SJSA1 (cell line): ENCODE measurements around the gene ARHGAP42. TPM values are rescaled to one million over a fixed set of nuclear protein-coding genes. Genes with fewer than 3 reads are reported as not detected.

Source experiments
- DNase-seq, 2 experiments: peaks; one replicate each; pipeline ENCODE4 v3.0.0-alpha.2; 2015 to 2020; ENCODE audit warnings: low spot score in 2 of 2, low read depth in 1 of 2
- H3K27ac ChIP-seq: fragments of 250-450 bp; sonication (Bioruptor Pico); 2 replicates; pipeline ENCODE4 v1.5.1; 2020; ENCODE audit warnings: mild to moderate bottlenecking, moderate library complexity
- H3K27me3 ChIP-seq: fragments of 250-450 bp; sonication (Bioruptor Pico); replicated peaks from 2 replicates; pipeline ENCODE4 v1.5.1; 2020; ENCODE audit warnings: mild to moderate bottlenecking, moderate library complexity
- H3K36me3 ChIP-seq: fragments of 250-450 bp; sonication (Bioruptor Pico); 2 replicates; pipeline ENCODE4 v1.5.1; 2020; ENCODE audit warnings: mild to moderate bottlenecking
- H3K4me1 ChIP-seq: fragments of 250-450 bp; sonication (Bioruptor Pico); replicated peaks from 2 replicates; pipeline ENCODE4 v1.6.1; 2021; ENCODE audit warnings: mild to moderate bottlenecking
- H3K4me3 ChIP-seq: fragments of 250-450 bp; sonication (Bioruptor Pico); 2 replicates; pipeline ENCODE4 v1.5.1; 2020; ENCODE audit warnings: mild to moderate bottlenecking
- H3K9me3 ChIP-seq: fragments of 250-450 bp; sonication (Bioruptor Pico); replicated peaks from 2 replicates; pipeline ENCODE4 v1.5.1; 2020; ENCODE audit warnings: mild to moderate bottlenecking
- total RNA-seq: library from RNA; depleted of rRNA; stranded (reverse); fragments of >200 nt; shearing (Covaris generic); gene quantifications from 2 replicates; pipeline ENCODE4 v1.2.3, GENCODE V29; 2014

The ARHGAP42 gene
- total RNA-seq, 1 experiment from 2014 or later: 17.2 TPM

- H3K9me3 ChIP-seq: no peaks in the 10 kb centered on the region
- no peak overlapping the region for H3K4me3 ChIP-seq
- no peaks in the 10 kb centered on the region; the same call in 1 of the 2 replicates for H3K36me3 ChIP-seq
- no peak for DNase-seq
- no peaks in the 10 kb centered on the region for H3K27me3 ChIP-seq
- H3K27ac ChIP-seq: no peak overlapping the region
- no peaks in the 10 kb centered on the region for H3K4me1 ChIP-seq
Measured at GRCh38 chr11:100978442-100978841, 291.4 kb downstream of the ARHGAP42 start.

- H3K27ac ChIP-seq: no peak overlapping the region
- H3K9me3 ChIP-seq: no peaks in the 10 kb centered on the region
- no peak overlapping the region for H3K4me3 ChIP-seq
- DNase-seq: no peak
- no peaks in the 10 kb centered on the region; the same call in 1 of the 2 replicates for H3K36me3 ChIP-seq
- no peaks in the 10 kb centered on the region for H3K27me3 ChIP-seq
- H3K4me1 ChIP-seq: no peaks in the 10 kb centered on the region
Measured at GRCh38 chr11:100978939-100979338, 291.9 kb downstream of the ARHGAP42 start.

GRCh38 chr11:100980156-100980555 lies 293.1 kb downstream of the ARHGAP42 start:
- Histone ChIP-seq H3K9me3 (no peaks in the 10 kb centered on the region), H3K27ac (no peak overlapping the region), H3K4me1 (no peaks in the 10 kb centered on the region), H3K4me3 (no peak overlapping the region), H3K27me3 (no peaks in the 10 kb centered on the region), H3K36me3 (no peaks in the 10 kb centered on the region; the same call in 1 of the 2 replicates)
- DNase-seq: no peak

GRCh38 chr11:100981196-100981824 lies 294.2 kb downstream of the ARHGAP42 start:
- H3K9me3 ChIP-seq: no peaks in the 10 kb centered on the region
- no peaks in the 10 kb centered on the region for H3K4me1 ChIP-seq
- no peak overlapping the region for H3K4me3 ChIP-seq
- no peaks in the 10 kb centered on the region for H3K27me3 ChIP-seq
- H3K27ac ChIP-seq: no peak overlapping the region
- H3K36me3 ChIP-seq: no peaks in the 10 kb centered on the region
- DNase-seq: no peak

GRCh38 chr11:100984668-100985067 lies 297.6 kb downstream of the ARHGAP42 start:
- Histone ChIP-seq H3K4me3 (no peak overlapping the region), H3K27ac (no peak overlapping the region), H3K36me3 (no peaks in the 10 kb centered on the region), H3K4me1 (no peaks in the 10 kb centered on the region), H3K27me3 (no peaks in the 10 kb centered on the region), H3K9me3 (no peaks in the 10 kb centered on the region)
- no peak for DNase-seq

GRCh38 chr11:100990931-100991330 lies 303.8 kb downstream of the ARHGAP42 start:
- Histone ChIP-seq H3K27ac (no peak overlapping the region), H3K36me3 (no peaks in the 10 kb centered on the region), H3K4me3 (no peak overlapping the region), H3K9me3 (no peaks in the 10 kb centered on the region), H3K27me3 (no peaks in the 10 kb centered on the region), H3K4me1 (no peaks in the 10 kb centered on the region)
- no peak for DNase-seq

- H3K4me1 ChIP-seq: no peaks in the 10 kb centered on the region
- H3K4me3 ChIP-seq: no peak overlapping the region
- no peaks in the 10 kb centered on the region for H3K36me3 ChIP-seq
- no peak overlapping the region for H3K27ac ChIP-seq
- H3K27me3 ChIP-seq: no peaks in the 10 kb centered on the region
- H3K9me3 ChIP-seq: no peaks in the 10 kb centered on the region
- no peak for DNase-seq
Measured at GRCh38 chr11:100991541-100991940, 304.5 kb downstream of the ARHGAP42 start.

- no peak for DNase-seq
- no peaks in the 10 kb centered on the region for H3K9me3 ChIP-seq
- H3K27me3 ChIP-seq: no peaks in the 10 kb centered on the region
- no peaks in the 10 kb centered on the region for H3K4me1 ChIP-seq
- H3K36me3 ChIP-seq: no peaks in the 10 kb centered on the region
- H3K4me3 ChIP-seq: no peak overlapping the region
- no peak overlapping the region for H3K27ac ChIP-seq
Measured at GRCh38 chr11:100994966-100995365, 307.9 kb downstream of the ARHGAP42 start.

- Histone ChIP-seq H3K27me3 (no peaks in the 10 kb centered on the region), H3K9me3 (no peaks in the 10 kb centered on the region), H3K27ac (no peak overlapping the region), H3K4me3 (no peak overlapping the region), H3K4me1 (no peaks in the 10 kb centered on the region), H3K36me3 (no peaks in the 10 kb centered on the region)
- no peak for DNase-seq
Measured at GRCh38 chr11:100999756-101000155, 312.7 kb downstream of the ARHGAP42 start.

- Histone ChIP-seq H3K27ac (no peak overlapping the region), H3K4me1 (no peaks in the 10 kb centered on the region), H3K9me3 (no peaks in the 10 kb centered on the region), H3K36me3 (no peaks in the 10 kb centered on the region), H3K4me3 (no peak overlapping the region), H3K27me3 (no peaks in the 10 kb centered on the region)
- no peak for DNase-seq
Measured at GRCh38 chr11:101003468-101003867, 316.4 kb downstream of the ARHGAP42 start.

GRCh38 chr11:101008961-101009689 lies 322.0 kb downstream of the ARHGAP42 start:
- Histone ChIP-seq H3K4me1 (no peaks in the 10 kb centered on the region), H3K27ac (no peak overlapping the region), H3K4me3 (no peak overlapping the region), H3K36me3 (no peaks in the 10 kb centered on the region), H3K9me3 (no peaks in the 10 kb centered on the region), H3K27me3 (no peaks in the 10 kb centered on the region)
- DNase-seq: no peak

GRCh38 chr11:101009690-101010055 lies 322.6 kb downstream of the ARHGAP42 start:
- no peak for DNase-seq
- Histone ChIP-seq H3K4me1 (no peaks in the 10 kb centered on the region), H3K27me3 (no peaks in the 10 kb centered on the region), H3K27ac (no peak overlapping the region), H3K4me3 (no peak overlapping the region), H3K36me3 (no peaks in the 10 kb centered on the region), H3K9me3 (no peaks in the 10 kb centered on the region)

GRCh38 chr11:101010899-101011298 lies 323.8 kb downstream of the ARHGAP42 start:
- DNase-seq: no peak
- H3K27ac ChIP-seq: no peak overlapping the region
- no peaks in the 10 kb centered on the region for H3K4me1 ChIP-seq
- no peaks in the 10 kb centered on the region for H3K27me3 ChIP-seq
- no peak overlapping the region for H3K4me3 ChIP-seq
- no peaks in the 10 kb centered on the region for H3K9me3 ChIP-seq
- no peaks in the 10 kb centered on the region for H3K36me3 ChIP-seq

GRCh38 chr11:101011881-101012280 lies 324.8 kb downstream of the ARHGAP42 start:
- H3K4me1 ChIP-seq: no peaks in the 10 kb centered on the region
- no peak for DNase-seq
- H3K27ac ChIP-seq: no peak overlapping the region
- H3K9me3 ChIP-seq: no peaks in the 10 kb centered on the region
- H3K36me3 ChIP-seq: no peaks in the 10 kb centered on the region
- no peak overlapping the region for H3K4me3 ChIP-seq
- no peaks in the 10 kb centered on the region for H3K27me3 ChIP-seq
